Testis (tissue), 3 donors: ENCODE results near the gene H6PD. TPM values are rescaled to one million over a fixed set of nuclear protein-coding genes. Genes with fewer than 3 reads are reported as not detected.

Experiments used
- DNase-seq: peaks from one replicate; pipeline ENCODE4 v3.0.0-alpha.2; 2019
- H3K27ac ChIP-seq, 2 donors: fragments of 200-600 bp; sonication (generic); one replicate each; pipeline ENCODE4 v1.5.1; 2019
- H3K27me3 ChIP-seq: fragments of 200-600 bp; sonication (generic); one replicate; pipeline ENCODE4 v1.5.1; 2019
- H3K36me3 ChIP-seq: fragments of 200-600 bp; sonication (generic); one replicate; pipeline ENCODE4 v1.5.1; 2017; ENCODE audit warnings: low read depth; ENCODE audit errors: missing control alignments
- H3K4me1 ChIP-seq: fragments of 200-600 bp; sonication (generic); one replicate; pipeline ENCODE4 v1.5.1; 2019
- H3K4me3 ChIP-seq, 2 donors: fragments of 200-600 bp; sonication (generic); one replicate each; pipeline ENCODE4 v1.5.1; 2017 to 2019
- H3K9me3 ChIP-seq: fragments of 200-600 bp; sonication (generic); one replicate; pipeline ENCODE4 v1.5.1; 2017
- POLR2A ChIP-seq: fragments of 450-650 bp; IDR thresholded peaks from one replicate; pipeline ENCODE4 v1.6.1; 2017; ENCODE audit warnings: antibody characterized with exemption, mild to moderate bottlenecking, moderate library complexity
- whole genome bisulfite sequencing, 2 donors: methylation state at CpG; one replicate each; pipeline ENCODE4 v1.1.5; 2018; 5-methylcytosine and 5-hydroxymethylcytosine counted together
- intact Hi-C: fragments of 100-400 bp; cut with DNase I; formaldehyde crosslinking; loops from one replicate; pipeline ENCODE4 v1.15.1; 2023; ENCODE audit warnings: low total_unique reads
- polyA plus RNA-seq: library from polyadenylated mRNA; stranded (reverse); fragments of 350-450 nt; fragmentation: Illumina TruSeq; extraction: RNeasy Lipid Tissue Mini Kit (QIAGEN cat#74804); gene quantifications from one replicate; pipeline ENCODE4 v1.2.3, GENCODE V29; 2014; ENCODE audit warnings: low read depth, low replicate concordance; ENCODE audit not compliant: insufficient read depth
- total RNA-seq, 2 donors: library from RNA; depleted of rRNA; stranded (reverse); fragments of >200 nt; gene quantifications; one replicate each; pipeline ENCODE4 v1.2.3, GENCODE V29; 2016
- TF ChIP-seq, protein P1 (sequence below), 3 experiments: fragments of 450-650 bp in 2 of 3; fragments of 200-600 bp in 1 of 3; sonication (generic) in 1 of 3; IDR thresholded peaks; one replicate each; pipeline ENCODE4 v1.5.1; 2016 to 2019; ENCODE audit warnings: antibody characterized with exemption in 3 of 3, mild to moderate bottlenecking in 2 of 3, moderate library complexity in 1 of 3

The H6PD gene
- total and polyA plus RNA-seq, 3 donors from 2014 or later: 23.8 to 67.8 (median 55.0) TPM

DNA sequence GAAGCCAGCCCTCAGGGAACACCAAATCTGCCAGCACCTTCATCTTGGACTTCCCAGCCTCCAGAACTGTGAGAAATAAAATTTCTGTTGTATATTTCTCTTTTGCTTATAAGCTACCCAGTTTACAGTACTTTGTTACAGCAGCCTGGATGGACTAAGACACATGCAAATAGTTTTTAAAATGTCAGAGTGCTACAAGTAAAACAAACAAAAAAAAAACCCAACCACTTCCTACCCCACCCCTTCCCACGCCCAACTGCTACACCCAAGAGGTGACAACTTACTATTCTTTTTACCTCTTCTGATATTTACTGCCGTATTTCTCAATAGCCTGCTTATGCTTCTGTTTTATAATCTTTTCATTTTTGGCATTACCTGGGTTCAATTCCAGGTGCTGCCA, 49.5 kb downstream of the H6PD start:
- Histone ChIP-seq H3K36me3 (no peaks in the 10 kb centered on the region), H3K27ac (no peak overlapping the region), H3K4me3 (no peak overlapping the region), H3K27me3 (no peaks in the 10 kb centered on the region), H3K4me1 (peaks cover 25% of the 10 kb centered on the region), H3K9me3 (no peaks in the 10 kb centered on the region)
- WGBS, 2 donors: 94 to 95% methylated on average over 2 of the region's 2 CpGs
- intact Hi-C loops: no loop called here
- no peak for DNase-seq
- TF ChIP-seq POLR2A: no peak
- TF ChIP-seq, protein P1, sequence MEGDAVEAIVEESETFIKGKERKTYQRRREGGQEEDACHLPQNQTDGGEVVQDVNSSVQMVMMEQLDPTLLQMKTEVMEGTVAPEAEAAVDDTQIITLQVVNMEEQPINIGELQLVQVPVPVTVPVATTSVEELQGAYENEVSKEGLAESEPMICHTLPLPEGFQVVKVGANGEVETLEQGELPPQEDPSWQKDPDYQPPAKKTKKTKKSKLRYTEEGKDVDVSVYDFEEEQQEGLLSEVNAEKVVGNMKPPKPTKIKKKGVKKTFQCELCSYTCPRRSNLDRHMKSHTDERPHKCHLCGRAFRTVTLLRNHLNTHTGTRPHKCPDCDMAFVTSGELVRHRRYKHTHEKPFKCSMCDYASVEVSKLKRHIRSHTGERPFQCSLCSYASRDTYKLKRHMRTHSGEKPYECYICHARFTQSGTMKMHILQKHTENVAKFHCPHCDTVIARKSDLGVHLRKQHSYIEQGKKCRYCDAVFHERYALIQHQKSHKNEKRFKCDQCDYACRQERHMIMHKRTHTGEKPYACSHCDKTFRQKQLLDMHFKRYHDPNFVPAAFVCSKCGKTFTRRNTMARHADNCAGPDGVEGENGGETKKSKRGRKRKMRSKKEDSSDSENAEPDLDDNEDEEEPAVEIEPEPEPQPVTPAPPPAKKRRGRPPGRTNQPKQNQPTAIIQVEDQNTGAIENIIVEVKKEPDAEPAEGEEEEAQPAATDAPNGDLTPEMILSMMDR (IDR thresholded peaks at IDR 0.05): no peak

DNA sequence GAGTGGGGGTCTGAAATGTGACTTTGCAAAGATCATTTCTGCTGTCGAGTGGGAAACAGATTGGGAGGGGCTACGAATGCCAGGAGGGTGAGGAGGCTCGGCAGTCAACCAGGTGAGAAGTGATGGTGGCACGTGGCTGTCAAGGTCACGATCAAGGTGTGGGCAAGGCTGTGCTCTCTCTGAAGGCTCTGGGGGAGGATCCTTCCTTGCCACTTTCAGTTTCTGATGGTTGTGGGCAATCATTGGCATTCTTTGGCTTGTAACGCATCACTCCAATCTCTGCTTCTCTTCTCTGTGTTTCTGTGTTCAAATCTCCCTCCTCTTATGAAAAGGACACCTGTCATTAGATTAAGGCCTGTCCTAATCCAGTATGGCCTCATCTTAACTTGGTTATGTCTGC, 52.0 kb downstream of the H6PD start:
- no peaks in the 10 kb centered on the region for H3K27me3 ChIP-seq
- no peak overlapping the region for H3K4me3 ChIP-seq
- no peak overlapping the region for H3K27ac ChIP-seq
- 72 to 73% methylated on average over 6 of the region's 6 CpGs for WGBS, 2 donors
- H3K36me3 ChIP-seq: no peaks in the 10 kb centered on the region
- DNase-seq: no peak
- intact Hi-C loops: no loop called here
- no peaks in the 10 kb centered on the region for H3K9me3 ChIP-seq
- peaks cover 21% of the 10 kb centered on the region for H3K4me1 ChIP-seq
- TF ChIP-seq, protein P1 (IDR thresholded peaks at IDR 0.05): no peak
- TF ChIP-seq POLR2A: no peak

DNA sequence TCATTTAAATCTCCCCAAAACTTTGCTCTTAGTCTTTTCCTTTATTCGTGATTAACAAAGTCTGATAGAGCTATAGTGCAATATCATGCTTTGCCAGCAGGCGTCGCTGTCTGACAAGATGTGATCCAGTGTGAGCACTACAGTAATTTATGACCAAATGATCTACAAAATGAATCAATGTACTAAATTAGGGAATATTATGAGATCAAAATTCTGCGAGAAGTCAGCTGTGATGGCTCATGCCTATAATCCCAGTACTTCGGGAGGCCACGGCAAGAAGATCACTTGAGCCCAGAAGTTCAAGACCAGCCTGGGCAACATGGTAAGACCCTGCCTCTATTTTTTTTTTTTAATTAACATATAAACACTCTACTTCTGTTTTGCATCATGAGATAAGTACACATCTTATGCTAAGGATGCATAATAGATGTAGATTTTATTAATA, 54.5 kb downstream of the H6PD start:
- Histone ChIP-seq H3K4me3 (no peak overlapping the region), H3K27ac (no peak overlapping the region), H3K4me1 (peaks cover 26% of the 10 kb centered on the region), H3K36me3 (no peaks in the 10 kb centered on the region), H3K9me3 (no peaks in the 10 kb centered on the region), H3K27me3 (no peaks in the 10 kb centered on the region)
- DNase-seq: peak; percentile 88
- intact Hi-C loops: no loop called here
- WGBS, 2 donors: 61 to 75% methylated on average over 6 of the region's 6 CpGs
- TF ChIP-seq POLR2A: no peak
- TF ChIP-seq, protein P1 (IDR thresholded peaks at IDR 0.05): peak; percentile 92 to 99 (median 97)

DNA sequence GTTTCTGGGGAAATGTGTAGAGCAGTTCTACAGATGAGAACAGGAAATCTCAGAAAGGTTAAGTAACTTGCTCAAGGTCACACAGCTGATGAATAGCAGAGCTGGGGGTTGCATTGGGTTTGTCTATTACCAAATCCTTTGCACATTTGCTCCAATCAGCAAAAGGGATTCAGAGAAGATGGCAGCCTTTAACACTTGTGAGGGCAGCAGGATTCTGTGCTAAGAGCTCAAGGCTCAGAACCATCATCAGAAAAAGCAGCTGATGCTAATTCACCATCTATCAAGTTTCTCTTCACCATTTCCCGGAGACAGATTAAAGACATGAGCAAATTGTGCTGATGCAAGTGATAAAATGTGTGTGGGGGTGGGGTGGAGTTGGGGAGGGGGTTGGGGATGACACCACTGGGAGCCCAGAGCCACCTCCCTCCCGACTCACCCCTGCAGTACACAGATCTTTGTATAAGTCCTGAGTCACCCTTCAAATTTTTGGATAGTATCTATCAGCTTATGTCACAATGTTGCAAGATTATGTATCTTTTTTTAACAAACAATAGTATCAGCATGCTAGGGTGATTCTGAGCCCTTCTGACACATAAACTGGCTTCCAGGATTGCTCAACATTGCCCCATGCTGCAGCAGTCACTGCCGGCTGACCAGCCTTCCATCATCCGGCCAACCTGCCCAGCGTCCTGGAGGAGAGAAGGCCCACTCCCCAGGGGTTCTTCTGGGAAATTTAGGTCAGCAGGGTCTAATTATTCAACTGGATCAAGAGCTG, 55.3 kb downstream of the H6PD start:
- no peaks in the 10 kb centered on the region for H3K36me3 ChIP-seq
- intact Hi-C loops: loop anchor here (10.0 kb wide), 1 partner anchor 155 kb away; no protein-coding TSS in a partner anchor
- H3K27ac ChIP-seq: peak overlapping the region; percentile 62 to 93

More for the DNA sequence above, 55.3 kb downstream of the H6PD start:
- peak; percentile 78 for DNase-seq
- Histone ChIP-seq H3K27me3 (no peaks in the 10 kb centered on the region), H3K4me3 (no peak overlapping the region), H3K4me1 (peaks cover 33% of the 10 kb centered on the region), H3K9me3 (no peaks in the 10 kb centered on the region)
- TF ChIP-seq, protein P1 (IDR thresholded peaks at IDR 0.05): no peak
- 41 to 42% methylated on average over 5 of the region's 5 CpGs for WGBS, 2 donors
